ENCODE measurements around the gene ST6GAL1. TPM values are rescaled to one million over a fixed set of nuclear protein-coding genes. Genes with fewer than 3 reads are reported as not detected.
A peak's percentile ranks its signal among the peaks of the same experiment; 100 is the strongest.

The ST6GAL1 gene
- total and polyA plus RNA-seq, 2 of the 13 experiments (the other 11 are each of a cell fraction or from before 2014, with no cell fraction given): 79.9 to 164 TPM

DNA sequence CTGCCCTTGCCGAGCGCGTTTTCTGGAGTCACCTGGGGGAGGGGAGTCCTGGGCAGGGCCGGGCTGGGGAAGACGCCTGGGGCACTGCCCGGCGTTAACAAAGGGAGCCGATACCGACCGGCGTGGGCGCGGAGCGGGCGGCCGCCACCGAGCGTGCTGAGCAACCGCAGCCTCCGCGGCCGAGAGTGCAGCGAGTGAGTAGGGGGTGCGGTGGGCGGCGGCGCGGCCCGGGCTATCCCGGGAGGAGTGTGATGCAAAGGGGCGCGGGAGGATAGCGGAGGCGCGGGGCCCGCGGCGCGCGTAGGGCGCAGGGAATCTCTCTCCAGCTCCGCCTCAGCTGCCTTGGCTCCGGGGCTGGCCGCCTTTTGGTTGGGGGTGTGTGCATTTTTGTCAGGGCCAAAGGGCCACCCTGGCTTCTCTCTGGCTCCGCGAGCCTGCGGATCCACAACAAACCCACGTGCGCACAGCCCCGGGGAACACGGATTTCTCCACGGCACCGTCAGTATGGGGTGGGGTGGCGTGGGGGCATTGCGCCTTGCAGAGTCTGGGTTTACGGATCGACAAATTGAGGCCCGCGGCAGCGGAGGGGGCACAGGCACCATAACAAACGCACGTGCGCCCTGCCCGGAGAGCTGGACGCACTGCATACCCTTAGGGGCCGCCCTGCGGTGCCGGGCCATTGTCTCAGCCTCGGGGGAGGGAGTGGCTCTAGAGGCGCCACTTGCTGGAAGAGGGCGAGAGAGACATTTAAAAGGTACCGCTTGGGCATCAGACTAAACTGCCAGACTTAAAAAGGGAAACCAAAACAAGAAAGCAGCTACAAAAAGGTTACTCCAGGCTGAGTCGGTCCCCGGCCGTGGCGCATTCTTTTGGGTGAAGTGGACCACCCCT, 560 bp downstream of the ST6GAL1 start (continued):
- no peak for TF ChIP-seq ZKSCAN1 (IDR thresholded peaks at IDR 0.05; ENCODE audit: low read length)
- TF ChIP-seq SP140L (CRISPR knock-in tag; IDR thresholded peaks at IDR 0.05; ENCODE audit: borderline replicate concordance): no peak
- TF ChIP-seq GLI4 (CRISPR knock-in tag; IDR thresholded peaks at IDR 0.05; ENCODE audit: borderline replicate concordance): peak; percentile 73; the same call in 1 of the 2 replicates
- TF ChIP-seq ZSCAN20 (CRISPR knock-in tag; IDR thresholded peaks at IDR 0.05; ENCODE audit: borderline replicate concordance): no peak
- TF ChIP-seq SRF (IDR thresholded peaks at IDR 0.05; ENCODE audit: low read depth, low read length): no peak
- TF ChIP-seq PPARG (CRISPR knock-in tag; conservative IDR thresholded peaks at IDR 0.05): no peak
- TF ChIP-seq, protein P1, sequence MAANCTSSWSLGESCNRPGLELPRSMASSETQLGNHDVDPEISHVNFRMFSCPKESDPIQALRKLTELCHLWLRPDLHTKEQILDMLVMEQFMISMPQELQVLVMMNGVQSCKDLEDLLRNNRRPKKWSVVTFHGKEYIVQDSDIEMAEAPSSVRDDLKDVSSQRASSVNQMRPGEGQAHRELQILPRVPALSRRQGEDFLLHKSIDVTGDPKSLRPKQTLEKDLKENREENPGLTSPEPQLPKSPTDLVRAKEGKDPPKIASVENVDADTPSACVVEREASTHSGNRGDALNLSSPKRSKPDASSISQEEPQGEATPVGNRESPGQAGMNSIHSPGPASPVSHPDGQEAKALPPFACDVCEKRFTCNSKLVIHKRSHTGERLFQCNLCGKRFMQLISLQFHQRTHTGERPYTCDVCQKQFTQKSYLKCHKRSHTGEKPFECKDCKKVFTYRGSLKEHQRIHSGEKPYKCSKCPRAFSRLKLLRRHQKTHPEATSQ (CRISPR knock-in tag; IDR thresholded peaks at IDR 0.05; ENCODE audit: borderline replicate concordance): no peak
- TF ChIP-seq, protein P2, sequence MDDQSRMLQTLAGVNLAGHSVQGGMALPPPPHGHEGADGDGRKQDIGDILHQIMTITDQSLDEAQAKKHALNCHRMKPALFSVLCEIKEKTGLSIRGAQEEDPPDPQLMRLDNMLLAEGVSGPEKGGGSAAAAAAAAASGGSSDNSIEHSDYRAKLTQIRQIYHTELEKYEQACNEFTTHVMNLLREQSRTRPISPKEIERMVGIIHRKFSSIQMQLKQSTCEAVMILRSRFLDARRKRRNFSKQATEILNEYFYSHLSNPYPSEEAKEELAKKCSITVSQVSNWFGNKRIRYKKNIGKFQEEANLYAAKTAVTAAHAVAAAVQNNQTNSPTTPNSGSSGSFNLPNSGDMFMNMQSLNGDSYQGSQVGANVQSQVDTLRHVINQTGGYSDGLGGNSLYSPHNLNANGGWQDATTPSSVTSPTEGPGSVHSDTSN (CRISPR knock-in tag; IDR thresholded peaks at IDR 0.05; ENCODE audit: borderline replicate concordance): no peak
- TF ChIP-seq NFATC3 (CRISPR knock-in tag; IDR thresholded peaks at IDR 0.05): peak; percentile 43; the same call in 1 of the 2 replicates
- TF ChIP-seq, protein P3, sequence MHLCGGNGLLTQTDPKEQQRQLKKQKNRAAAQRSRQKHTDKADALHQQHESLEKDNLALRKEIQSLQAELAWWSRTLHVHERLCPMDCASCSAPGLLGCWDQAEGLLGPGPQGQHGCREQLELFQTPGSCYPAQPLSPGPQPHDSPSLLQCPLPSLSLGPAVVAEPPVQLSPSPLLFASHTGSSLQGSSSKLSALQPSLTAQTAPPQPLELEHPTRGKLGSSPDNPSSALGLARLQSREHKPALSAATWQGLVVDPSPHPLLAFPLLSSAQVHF (CRISPR knock-in tag; IDR thresholded peaks at IDR 0.05): no peak
- no peak for TF ChIP-seq SIN3B (IDR thresholded peaks at IDR 0.05; ENCODE audit: low read length)
- no peak for TF ChIP-seq ZNF143 (CRISPR knock-in tag; IDR thresholded peaks at IDR 0.05)
- TF ChIP-seq ZFP36L1 (CRISPR knock-in tag; IDR thresholded peaks at IDR 0.05): no peak
- TF ChIP-seq ZNF251 (CRISPR knock-in tag; IDR thresholded peaks at IDR 0.05): no peak
- TF ChIP-seq ZFP90 (CRISPR knock-in tag; IDR thresholded peaks at IDR 0.05; ENCODE audit: borderline replicate concordance): no peak
- TF ChIP-seq CHD2 (IDR thresholded peaks at IDR 0.05; ENCODE audit: low read depth, low read length): no peak
- TF ChIP-seq NONO (IDR thresholded peaks at IDR 0.05): no peak
- TF ChIP-seq NONO (CRISPR knock-in tag; conservative IDR thresholded peaks at IDR 0.05): no peak
- TF ChIP-seq ZFYVE20 (CRISPR knock-in tag; IDR thresholded peaks at IDR 0.05; ENCODE audit: borderline replicate concordance, low read depth): no peak
- TF ChIP-seq EZH2 (conservative IDR thresholded peaks at IDR 0.05; ENCODE audit: low read depth, low read length): no peak
- TF ChIP-seq ZNF615 (CRISPR knock-in tag; IDR thresholded peaks at IDR 0.05; ENCODE audit: borderline replicate concordance): no peak
- TF ChIP-seq, protein P4, sequence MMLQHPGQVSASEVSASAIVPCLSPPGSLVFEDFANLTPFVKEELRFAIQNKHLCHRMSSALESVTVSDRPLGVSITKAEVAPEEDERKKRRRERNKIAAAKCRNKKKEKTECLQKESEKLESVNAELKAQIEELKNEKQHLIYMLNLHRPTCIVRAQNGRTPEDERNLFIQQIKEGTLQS (CRISPR knock-in tag; IDR thresholded peaks at IDR 0.05): no peak
- no peak for TF ChIP-seq GATA4 (IDR thresholded peaks at IDR 0.05; ENCODE audit: borderline replicate concordance, low read depth)
- TF ChIP-seq FOXC1 (CRISPR knock-in tag; IDR thresholded peaks at IDR 0.05; ENCODE audit: borderline replicate concordance): 0 out of 2 replicates have a peak, but pooled peaks have one; percentile 17
- 0 out of 2 replicates have a peak, but pooled peaks have one; percentile 13 for TF ChIP-seq ZNF547 (CRISPR knock-in tag; IDR thresholded peaks at IDR 0.05)
- no peak for TF ChIP-seq NFE2 (CRISPR knock-in tag; IDR thresholded peaks at IDR 0.05)
- TF ChIP-seq HOXD1 (CRISPR knock-in tag; IDR thresholded peaks at IDR 0.05): no peak
- TF ChIP-seq NR2F2 (IDR thresholded peaks at IDR 0.05; ENCODE audit: borderline replicate concordance, low read depth): no peak
- no peak for TF ChIP-seq EEA1 (CRISPR knock-in tag; IDR thresholded peaks at IDR 0.05; ENCODE audit: borderline replicate concordance)

Measured in HepG2 (cell line).